OCI-LY1 (cell line): ENCODE measurements around the gene GPR17.

Source experiments
- H2AFZ ChIP-seq: fragments of 200-600 bp; sonication (generic), shearing (Covaris generic); 2 replicates; pipeline ENCODE4 v1.6.0; 2014; ENCODE audit warnings: antibody characterized with exemption, mild to moderate bottlenecking, low read length
- H3F3A ChIP-seq: fragments of 200-600 bp; sonication (generic), shearing (Covaris generic); 2 replicates; pipeline ENCODE4 v1.6.0; 2014; ENCODE audit warnings: mild to moderate bottlenecking, antibody characterized with exemption, low read length, moderate library complexity; ENCODE audit not compliant: insufficient read depth
- H3K27ac ChIP-seq: fragments of 200-600 bp; sonication (generic); 2 replicates; pipeline ENCODE4 v1.5.1; 2014; ENCODE audit warnings: low read length, mixed run types, mild to moderate bottlenecking, low read depth; ENCODE audit not compliant: poor library complexity, severe bottlenecking
- H3K27me3 ChIP-seq: fragments of 200-600 bp; sonication (generic); 2 replicates; pipeline ENCODE4 v1.6.0; 2014; ENCODE audit warnings: antibody characterized with exemption, mild to moderate bottlenecking, low read length, moderate library complexity; ENCODE audit not compliant: insufficient read depth
- H3K36me3 ChIP-seq: fragments of 200-600 bp; sonication (generic); 2 replicates; pipeline ENCODE4 v1.6.1; 2014; ENCODE audit warnings: mild to moderate bottlenecking, antibody characterized with exemption, low read length, moderate library complexity, mixed read lengths; ENCODE audit not compliant: insufficient read depth
- H3K4me1 ChIP-seq: fragments of 200-600 bp; sonication (generic); 2 replicates; pipeline ENCODE4 v1.5.1; 2014; ENCODE audit warnings: mild to moderate bottlenecking, low read length, moderate library complexity; ENCODE audit not compliant: insufficient read depth, severe bottlenecking
- H3K4me2 ChIP-seq: fragments of 200-600 bp; sonication (generic), shearing (Covaris generic); 2 replicates; pipeline ENCODE4 v1.6.1; 2014; ENCODE audit warnings: low read length
- H3K4me3 ChIP-seq: fragments of 200-600 bp; sonication (generic); 2 replicates; pipeline ENCODE4 v1.5.1; 2014; ENCODE audit warnings: low read length, low read depth, mild to moderate bottlenecking, mixed read lengths; ENCODE audit not compliant: poor library complexity, severe bottlenecking
- H3K79me2 ChIP-seq: fragments of 200-600 bp; shearing (Covaris generic); 2 replicates; pipeline ENCODE4 v1.6.1; 2016; ENCODE audit warnings: mixed run types, low read length, mixed read lengths; ENCODE audit not compliant: insufficient read depth
- H3K9ac ChIP-seq: fragments of 200-600 bp; sonication (generic), shearing (Covaris generic); 2 replicates; pipeline ENCODE4 v1.6.1; 2014; ENCODE audit warnings: mild to moderate bottlenecking, low read length, mixed read lengths
- H3K9me2 ChIP-seq: fragments of 200-600 bp; sonication (generic), shearing (Covaris generic); 2 replicates; pipeline ENCODE4 v1.6.1; 2014; ENCODE audit warnings: low read depth, mild to moderate bottlenecking, low read length, mixed read lengths
- H3K9me3 ChIP-seq: fragments of 200-600 bp; shearing (Covaris generic); 2 replicates; pipeline ENCODE4 v1.6.1; 2014; ENCODE audit warnings: low read length, mixed read lengths
- H4K20me1 ChIP-seq: fragments of 200-600 bp; sonication (generic), shearing (Covaris generic); 2 replicates; pipeline ENCODE4 v1.6.0; 2016; ENCODE audit warnings: mild to moderate bottlenecking, low read length; ENCODE audit not compliant: insufficient read depth
- CTCF ChIP-seq: fragments of 200-600 bp; sonication (generic), shearing (Covaris generic); IDR thresholded peaks from 2 replicates; pipeline ENCODE4 v1.5.1; 2017; ENCODE audit warnings: mild to moderate bottlenecking, antibody characterized with exemption, low read length, moderate library complexity, mixed read lengths
- EZH2 ChIP-seq: fragments of 200-600 bp; sonication (generic), shearing (Covaris generic); IDR thresholded peaks from 2 replicates; pipeline ENCODE4 v1.8.0; 2017; ENCODE audit warnings: borderline replicate concordance, mixed run types, mild to moderate bottlenecking, antibody characterized with exemption, low read length, moderate library complexity, mixed read lengths

The GPR17 gene

GRCh38 chr2:127637725-127638252 lies 8.2 kb upstream of the GPR17 start:
- Histone ChIP-seq H3K27ac (no peak overlapping the region), H3K36me3 (no peaks in the 10 kb centered on the region)

GRCh38 chr2:127638361-127639110 lies 7.4 kb upstream of the GPR17 start:
- Histone ChIP-seq H3K9me2 (no peaks in the 10 kb centered on the region), H3K27ac (no peak overlapping the region), H3F3A (no peaks in the 10 kb centered on the region), H2AFZ (no peak overlapping the region), H3K9me3 (no peaks in the 10 kb centered on the region), H3K4me1 (peaks cover 7% of the 10 kb centered on the region), H3K79me2 (no peaks in the 10 kb centered on the region), H3K27me3 (peaks cover 5% of the 10 kb centered on the region; the same call in 1 of the 2 replicates), H3K4me2 (no peak overlapping the region), H3K36me3 (no peaks in the 10 kb centered on the region), H4K20me1 (no peaks in the 10 kb centered on the region), H3K9ac (no peak overlapping the region), H3K4me3 (no peak overlapping the region)
- TF ChIP-seq CTCF (no peak), EZH2 (no peak)

More at GRCh38 chr2:127637725-127638252, 8.2 kb upstream of the GPR17 start:
- Histone ChIP-seq H3K4me3 (no peak overlapping the region), H3K9me3 (no peaks in the 10 kb centered on the region), H3K9ac (no peak overlapping the region), H3K9me2 (no peaks in the 10 kb centered on the region), H2AFZ (no peak overlapping the region), H4K20me1 (no peaks in the 10 kb centered on the region), H3F3A (no peaks in the 10 kb centered on the region), H3K27me3 (peaks cover 5% of the 10 kb centered on the region; the same call in 1 of the 2 replicates), H3K4me1 (peaks cover 7% of the 10 kb centered on the region), H3K79me2 (no peaks in the 10 kb centered on the region), H3K4me2 (no peak overlapping the region)
- TF ChIP-seq CTCF (no peak), EZH2 (no peak)

- Histone ChIP-seq H3K36me3 (no peaks in the 10 kb centered on the region), H3K9me3 (no peaks in the 10 kb centered on the region), H3K4me3 (no peak overlapping the region), H3K9me2 (no peaks in the 10 kb centered on the region), H2AFZ (no peak overlapping the region), H3F3A (no peaks in the 10 kb centered on the region), H3K27ac (no peak overlapping the region), H3K4me1 (peaks cover 7% of the 10 kb centered on the region), H4K20me1 (no peaks in the 10 kb centered on the region), H3K79me2 (no peaks in the 10 kb centered on the region), H3K27me3 (peaks cover 5% of the 10 kb centered on the region; the same call in 1 of the 2 replicates), H3K9ac (no peak overlapping the region), H3K4me2 (no peak overlapping the region)
- no peak for TF ChIP-seq EZH2
- TF ChIP-seq CTCF = no peak
Measured at GRCh38 chr2:127639111-127639474, 6.9 kb upstream of the GPR17 start.
